GM04503 (cell line): ENCODE results near the gene GABRB1.

Source experiments
- DNase-seq: peaks from one replicate; pipeline ENCODE4 v3.0.0-alpha.2; 2012; ENCODE audit warnings: low read depth

GABRB1 gene

GRCh38 chr4:47118192-47118929 is 87.0 kb downstream of the GABRB1 start:
- no peak for DNase-seq

- DNase-seq, result no peak
These were observed 89.4 kb downstream of the GABRB1 start for GRCh38 chr4:47120783-47121182.

GRCh38 chr4:47122592-47123291 is 91.4 kb downstream of the GABRB1 start:
- DNase-seq, result peak; percentile 17

GRCh38 chr4:47128991-47129390 is 97.6 kb downstream of the GABRB1 start:
- no peak for DNase-seq

GRCh38 chr4:47135210-47135609 is 103.8 kb downstream of the GABRB1 start:
- DNase-seq, result no peak

- DNase-seq, result no peak
These were observed 111.9 kb downstream of the GABRB1 start for GRCh38 chr4:47143261-47143660.

GRCh38 chr4:47145630-47146029 is 114.3 kb downstream of the GABRB1 start:
- DNase-seq, result no peak

GRCh38 chr4:47154816-47155370 is 123.5 kb downstream of the GABRB1 start:
- DNase-seq, result no peak

GRCh38 chr4:47155919-47156318 is 124.6 kb downstream of the GABRB1 start:
- no peak for DNase-seq

- no peak for DNase-seq
These were observed 128.7 kb downstream of the GABRB1 start for GRCh38 chr4:47160095-47160494.

- DNase-seq, result no peak
These were observed 136.0 kb downstream of the GABRB1 start for GRCh38 chr4:47167081-47168035.

- no peak for DNase-seq
These were observed 152.7 kb downstream of the GABRB1 start for GRCh38 chr4:47184083-47184482.

GRCh38 chr4:47185761-47186160 is 154.4 kb downstream of the GABRB1 start:
- no peak for DNase-seq

GRCh38 chr4:47187608-47188007 is 156.2 kb downstream of the GABRB1 start:
- no peak for DNase-seq

- no peak for DNase-seq
These were observed 161.8 kb downstream of the GABRB1 start for GRCh38 chr4:47193179-47193578.

- no peak for DNase-seq
These were observed 162.8 kb downstream of the GABRB1 start for GRCh38 chr4:47194036-47194737.

- DNase-seq, result no peak
These were observed 164.3 kb downstream of the GABRB1 start for GRCh38 chr4:47195706-47196105.

GRCh38 chr4:47198791-47199190 is 167.4 kb downstream of the GABRB1 start:
- DNase-seq, result no peak

- DNase-seq, result no peak
These were observed 172.2 kb downstream of the GABRB1 start for GRCh38 chr4:47203593-47203992.

GRCh38 chr4:47207555-47207954 is 176.2 kb downstream of the GABRB1 start:
- DNase-seq, result no peak

GRCh38 chr4:47209833-47210232 is 178.5 kb downstream of the GABRB1 start:
- DNase-seq, result peak; percentile 17

GRCh38 chr4:47210828-47211227 is 179.5 kb downstream of the GABRB1 start:
- no peak for DNase-seq
